Kidney glomerular epithelial cell (primary cell): Measurements from ENCODE around the gene VGLL4.
A peak's percentile ranks its signal among the peaks of the same experiment; 100 is the strongest.
"Not testable (repeated sequence)": the region's sequence is repeated elsewhere in the genome, so short reads cannot be mapped to it uniquely, and the experiment has no call there.

Source experiments
- DNase-seq: peaks from one replicate; lab custom pipeline; 2025; lab: John Stamatoyannopoulos, UW

VGLL4 gene, protein sequence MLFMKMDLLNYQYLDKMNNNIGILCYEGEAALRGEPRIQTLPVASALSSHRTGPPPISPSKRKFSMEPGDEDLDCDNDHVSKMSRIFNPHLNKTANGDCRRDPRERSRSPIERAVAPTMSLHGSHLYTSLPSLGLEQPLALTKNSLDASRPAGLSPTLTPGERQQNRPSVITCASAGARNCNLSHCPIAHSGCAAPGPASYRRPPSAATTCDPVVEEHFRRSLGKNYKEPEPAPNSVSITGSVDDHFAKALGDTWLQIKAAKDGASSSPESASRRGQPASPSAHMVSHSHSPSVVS

DNA sequence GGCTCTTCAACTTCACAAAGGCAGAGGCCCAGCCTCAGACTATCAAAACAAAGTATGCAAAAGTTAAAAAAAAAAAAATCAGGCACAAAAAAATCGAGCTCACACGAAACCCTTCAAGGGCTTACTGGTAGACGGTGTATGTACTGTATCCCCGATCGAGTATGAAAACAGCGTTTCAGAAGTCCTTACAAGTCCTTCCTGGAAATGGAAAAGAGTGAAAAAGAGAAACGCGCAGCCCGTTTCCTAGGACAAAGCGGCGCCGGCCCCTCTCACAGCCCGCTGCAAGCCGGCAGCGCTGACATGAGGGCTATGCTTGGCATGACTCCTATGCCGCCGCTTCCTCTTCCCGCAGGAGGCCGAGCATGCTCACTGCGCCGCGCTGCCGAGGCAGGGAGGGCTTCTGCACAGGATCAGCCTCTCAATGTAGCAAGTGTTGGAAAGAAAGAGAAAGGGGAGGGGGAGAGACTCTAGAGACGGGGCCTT is at the start of gene VGLL4:
Gene VGLL4 (minus strand): TSS at position 311 of the 483 bp plus-strand sequence. CDS start 397 bp downstream, outside the sequence.
- DNase-seq, result peak; percentile 84

DNA sequence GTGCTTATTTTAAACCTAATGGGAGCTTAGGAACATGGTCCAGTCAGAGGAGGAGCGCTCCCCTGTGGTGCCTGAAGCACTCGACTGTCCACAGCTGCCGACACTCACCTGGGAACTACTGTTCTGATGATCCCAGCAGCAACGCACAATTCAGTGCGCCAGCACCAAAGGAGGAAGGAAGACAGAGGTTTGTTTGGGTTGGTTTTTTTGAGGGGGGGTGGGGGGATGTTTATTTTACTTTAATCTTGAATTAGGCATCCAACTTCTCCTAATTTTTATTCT is 48.8 kb upstream of the VGLL4 start:
- no peak for DNase-seq

DNA sequence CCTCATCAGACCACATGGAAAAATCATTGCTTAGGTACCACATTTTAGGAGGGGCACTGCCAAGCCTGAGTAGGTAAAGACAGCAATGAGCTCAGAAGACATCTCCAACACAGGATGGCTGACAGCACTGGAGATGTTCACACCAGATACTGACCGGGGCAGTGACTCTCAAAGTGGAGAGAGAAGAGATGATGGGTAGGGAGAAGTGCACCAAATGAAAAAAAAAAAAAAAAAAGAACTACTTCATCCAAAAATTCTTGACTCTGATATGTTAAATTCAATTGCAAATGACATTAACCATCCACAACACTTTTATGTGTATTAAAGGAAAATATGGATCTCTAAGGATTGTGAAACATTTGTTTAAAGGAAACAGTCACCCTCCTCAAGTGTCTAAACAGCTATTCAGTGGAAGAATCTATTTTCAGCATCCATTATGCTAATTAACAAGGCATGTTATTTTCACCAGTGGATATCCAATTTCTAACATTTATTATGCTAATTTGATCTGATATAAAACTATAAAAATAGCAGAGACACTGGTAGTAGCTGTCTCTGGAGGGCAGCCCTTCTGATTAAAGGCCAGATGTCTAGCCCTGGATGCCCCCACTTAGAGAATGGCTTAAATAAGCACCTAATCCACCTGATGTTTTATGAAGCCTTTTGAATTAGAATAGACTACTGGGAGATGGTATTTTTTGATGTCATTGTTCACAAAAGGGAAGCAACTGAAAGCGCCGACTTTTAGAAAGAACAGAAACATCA is 48.2 kb upstream of the VGLL4 start:
- DNase-seq, result no peak

DNA sequence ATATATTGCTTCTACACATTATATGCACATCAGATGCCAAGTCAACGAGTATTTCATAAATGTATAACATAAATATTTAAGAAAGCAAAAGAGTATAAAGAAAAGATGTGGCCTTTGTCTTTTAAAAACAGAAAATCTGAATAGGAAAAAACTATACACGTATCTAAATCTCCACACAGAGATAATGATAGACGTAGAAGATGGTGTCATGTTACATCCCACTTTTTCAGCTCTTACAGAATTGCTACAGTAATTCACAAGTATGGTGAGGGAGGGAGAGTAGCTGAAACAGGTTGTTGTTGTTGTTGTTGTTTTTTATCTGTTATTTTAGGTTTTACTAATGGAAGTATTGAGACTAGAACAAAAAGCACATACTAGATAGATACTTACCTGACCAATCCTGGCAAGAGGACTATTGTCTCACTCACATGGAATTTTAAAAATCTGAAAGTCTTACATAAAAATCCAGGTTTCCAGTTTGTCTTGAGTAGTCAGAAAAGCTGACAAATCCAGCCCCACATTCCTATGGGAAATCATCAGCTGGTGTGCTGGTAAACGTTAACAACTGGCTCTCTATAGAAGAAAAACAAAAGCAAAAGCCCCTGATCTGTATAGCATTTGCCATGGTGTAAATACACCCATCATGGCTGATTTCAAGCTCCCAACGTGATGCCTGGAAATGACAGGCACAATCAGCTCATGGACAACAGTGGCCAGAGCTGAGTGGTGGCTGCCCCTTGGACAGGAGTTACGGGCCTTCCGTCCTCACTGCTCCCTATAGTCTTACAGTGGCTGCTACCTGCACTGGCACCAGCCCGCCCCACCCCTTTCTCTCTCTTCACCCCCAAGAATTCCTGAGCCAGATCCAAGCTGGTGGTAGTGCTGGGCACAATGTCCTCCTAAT is 47.4 kb upstream of the VGLL4 start:
- peak; percentile 80 for DNase-seq

DNA sequence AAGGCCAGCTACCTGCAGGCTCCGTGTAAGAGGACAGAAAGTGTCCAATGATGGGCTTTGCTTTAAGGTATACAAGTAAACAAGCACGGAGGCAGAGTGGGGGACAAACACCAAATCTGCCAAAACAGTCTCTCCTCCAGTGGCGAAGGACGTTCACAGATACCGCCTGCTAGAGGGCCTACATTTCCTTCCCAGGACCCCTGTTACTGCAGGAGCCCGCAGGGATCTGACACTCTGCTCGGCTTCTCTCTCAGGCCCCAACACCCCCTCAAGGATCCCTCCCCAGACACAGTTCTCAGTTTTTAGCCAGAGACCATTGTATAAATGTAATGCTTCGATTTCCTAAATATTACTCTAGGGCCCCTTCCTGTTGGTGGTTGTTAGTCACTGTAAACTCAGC is 46.0 kb upstream of the VGLL4 start:
- no peak for DNase-seq

DNA sequence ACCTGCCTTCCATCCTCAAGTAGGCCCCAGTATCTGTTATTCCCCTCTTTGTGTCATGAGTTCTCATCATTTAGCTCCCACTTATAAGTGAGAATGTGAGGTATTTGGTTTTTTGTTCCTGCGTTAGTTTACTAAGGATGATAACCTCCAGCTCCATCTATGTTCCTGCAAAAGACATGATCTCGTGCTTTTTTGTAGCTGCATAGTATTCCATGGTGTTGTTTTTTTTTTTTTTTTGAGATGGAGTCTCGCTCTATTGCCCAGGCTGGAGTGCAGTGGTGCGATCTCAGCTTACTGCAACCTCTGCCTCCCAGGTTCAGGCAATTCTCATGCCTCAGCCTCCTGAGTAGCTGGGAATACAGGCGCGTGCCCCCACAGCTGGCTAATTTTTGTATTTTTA is 41.3 kb upstream of the VGLL4 start:
- DNase-seq, result not testable (repeated sequence)

DNA sequence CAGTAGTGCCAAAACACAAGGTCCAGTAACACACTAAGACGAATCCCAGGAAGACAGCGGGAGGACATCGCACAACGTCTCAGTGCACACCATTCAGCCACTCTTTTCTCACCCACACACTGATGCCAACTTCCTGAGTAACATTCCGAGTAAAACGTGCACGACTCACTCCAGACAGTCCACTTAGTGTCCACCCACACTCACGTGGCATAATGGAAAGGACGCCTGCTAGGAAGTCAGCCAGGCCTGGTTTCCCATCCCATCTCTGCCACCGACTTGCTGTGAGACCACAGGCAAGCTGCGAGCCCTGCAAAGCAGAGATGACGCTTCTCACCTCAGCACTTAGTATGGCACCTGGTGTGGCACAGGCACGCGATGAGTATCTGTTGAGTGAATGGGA is 36.8 kb upstream of the VGLL4 start:
- no peak for DNase-seq

DNA sequence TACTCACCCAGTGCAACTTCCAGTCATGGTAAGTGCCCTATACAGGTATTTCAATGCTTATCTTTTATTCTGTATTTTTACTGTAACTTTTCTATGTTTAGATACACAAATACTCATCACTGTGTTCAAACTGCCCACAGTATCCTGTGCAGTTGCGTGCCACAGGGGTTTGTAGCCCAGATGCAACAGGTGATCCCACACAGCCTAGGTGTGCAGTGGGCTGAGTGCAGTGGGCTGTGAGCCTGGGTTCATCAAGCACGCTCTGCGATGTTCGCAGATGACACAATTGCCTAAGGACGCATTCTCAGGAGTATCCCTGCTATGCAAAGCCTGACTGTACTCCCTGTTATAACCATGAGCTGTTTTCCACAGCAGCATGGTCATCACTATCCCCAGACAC is 36.2 kb upstream of the VGLL4 start:
- no peak for DNase-seq

DNA sequence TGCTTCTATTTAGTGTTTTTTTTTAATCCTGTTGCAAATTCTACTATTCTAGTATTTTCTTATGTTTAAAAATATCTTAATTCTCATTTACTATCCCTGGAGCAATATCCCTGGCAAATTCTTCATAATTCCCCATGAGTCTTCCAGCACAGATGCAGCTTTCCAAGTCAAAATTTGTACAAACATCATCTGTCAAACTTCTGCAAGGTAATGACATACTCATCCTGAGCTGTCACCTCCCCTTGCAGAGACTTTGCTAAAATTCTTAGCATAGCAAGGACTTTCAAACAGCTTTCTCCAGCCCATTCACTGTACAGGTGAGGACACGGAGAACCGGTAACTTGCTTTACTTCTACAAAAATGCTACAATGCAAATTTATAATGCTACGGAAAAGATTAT is 28.6 kb upstream of the VGLL4 start:
- DNase-seq, result no peak

DNA sequence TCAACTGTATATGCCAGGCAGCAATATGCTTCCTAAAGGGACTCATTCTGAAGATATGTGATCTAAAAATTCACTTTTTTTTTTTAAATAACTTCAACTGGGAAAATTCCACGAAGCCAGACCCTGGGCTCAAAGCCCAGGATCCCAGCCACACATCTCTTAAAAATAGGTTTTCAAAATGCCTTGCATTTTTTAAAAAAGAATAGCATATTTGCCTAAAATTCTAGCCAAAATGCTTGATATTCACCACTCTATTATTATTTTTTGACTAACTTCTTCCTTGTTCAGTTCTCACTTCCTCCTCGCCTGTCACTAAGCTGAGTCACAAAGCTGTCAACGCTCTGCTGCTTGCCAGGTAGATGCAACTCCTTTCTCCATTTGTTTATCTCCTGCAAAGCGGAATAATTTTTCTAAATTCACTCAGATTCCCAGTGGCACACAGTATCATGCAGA is 28.0 kb upstream of the VGLL4 start:
- DNase-seq, result no peak

DNA sequence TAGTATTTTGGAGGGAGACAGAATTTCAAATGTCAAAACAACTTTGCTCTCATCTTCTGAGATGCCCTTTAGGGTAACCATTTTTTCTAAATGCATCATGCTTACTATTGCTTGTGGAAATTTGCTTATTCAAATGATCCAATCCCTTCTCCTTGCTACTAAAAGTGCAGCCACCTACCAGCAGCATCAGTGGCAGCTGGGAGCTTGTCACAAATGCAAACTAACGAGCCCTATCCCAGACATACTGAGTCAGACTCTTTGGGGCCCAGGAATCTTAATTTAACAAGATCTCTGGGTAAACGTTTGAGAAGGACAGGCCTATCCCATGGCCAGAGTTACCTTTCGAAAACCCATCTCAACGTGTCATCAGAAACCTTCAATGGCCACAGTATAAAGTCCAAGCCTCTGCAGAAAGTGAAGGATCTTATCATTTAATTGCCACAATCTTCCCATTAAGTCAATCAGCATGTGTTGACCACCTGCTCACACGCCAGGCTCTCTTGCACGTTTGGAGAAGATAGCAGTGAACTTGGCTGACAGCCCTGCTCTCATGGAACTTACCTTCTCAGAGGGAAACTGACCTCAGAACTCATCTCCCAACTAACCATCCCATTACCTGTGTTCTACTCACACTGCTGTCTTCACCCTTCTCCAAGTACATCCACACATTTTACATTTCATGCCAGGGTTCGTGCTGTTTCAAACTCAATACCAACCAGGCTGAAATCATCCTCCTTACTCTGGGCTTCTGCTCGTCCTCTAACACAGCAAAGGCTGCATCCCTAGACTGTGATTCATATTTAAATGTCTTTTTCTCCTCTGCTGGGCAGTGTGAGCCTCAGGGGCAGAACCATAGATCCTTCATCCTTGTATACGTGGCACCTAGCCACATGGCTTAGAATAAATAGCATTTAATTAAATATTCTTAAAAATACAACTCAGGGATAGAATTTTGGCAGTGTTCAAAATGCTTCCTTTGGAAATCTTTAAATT is 24.8 kb upstream of the VGLL4 start:
- DNase-seq, result no peak

DNA sequence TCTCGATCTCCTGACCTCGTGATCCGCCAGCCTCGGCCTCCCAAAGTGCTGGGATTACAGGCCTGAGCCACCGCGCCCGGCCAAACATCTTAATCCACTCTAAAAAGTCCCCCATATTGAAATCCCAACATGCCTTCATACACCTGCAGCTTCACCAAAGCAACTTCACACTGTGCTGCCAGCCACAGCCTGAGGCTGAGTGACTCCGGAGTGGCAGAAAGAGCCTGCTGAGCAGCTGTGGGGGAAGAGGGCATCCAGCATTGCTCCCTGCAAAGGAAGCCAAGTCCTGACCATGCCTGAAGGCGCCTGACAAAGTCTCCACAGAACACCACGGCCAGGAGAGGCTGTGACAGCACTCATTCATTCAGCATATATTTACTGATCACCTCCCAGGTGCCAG is 21.6 kb upstream of the VGLL4 start:
- DNase-seq, result no peak

DNA sequence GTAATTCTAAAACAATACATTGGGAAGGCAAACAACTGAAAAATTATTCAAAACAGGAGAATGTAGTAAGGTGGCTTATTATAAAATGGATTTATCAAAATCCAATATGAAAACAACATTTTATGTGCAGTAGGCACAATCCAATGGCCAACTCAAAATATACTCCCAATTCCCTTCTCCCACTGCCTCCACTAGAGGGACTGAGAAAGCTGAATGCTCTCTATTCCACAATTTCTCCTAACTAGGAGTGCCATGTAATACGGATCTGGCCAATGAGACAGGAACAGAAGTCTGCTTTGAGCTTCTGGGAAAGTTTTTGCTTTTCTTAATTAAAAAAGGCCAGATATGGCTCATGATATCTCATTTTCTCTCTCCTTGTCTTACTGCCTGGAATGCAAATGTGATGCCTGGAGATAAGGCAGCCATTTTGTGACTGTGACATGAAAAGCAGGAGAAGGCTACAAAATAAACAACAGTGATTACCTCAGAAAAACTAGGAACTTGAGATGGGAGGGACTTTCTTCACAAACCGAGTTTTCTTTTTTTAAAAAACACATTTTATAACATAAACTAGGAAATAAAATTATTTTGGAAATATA is 18.8 kb upstream of the VGLL4 start:
- no peak for DNase-seq

DNA sequence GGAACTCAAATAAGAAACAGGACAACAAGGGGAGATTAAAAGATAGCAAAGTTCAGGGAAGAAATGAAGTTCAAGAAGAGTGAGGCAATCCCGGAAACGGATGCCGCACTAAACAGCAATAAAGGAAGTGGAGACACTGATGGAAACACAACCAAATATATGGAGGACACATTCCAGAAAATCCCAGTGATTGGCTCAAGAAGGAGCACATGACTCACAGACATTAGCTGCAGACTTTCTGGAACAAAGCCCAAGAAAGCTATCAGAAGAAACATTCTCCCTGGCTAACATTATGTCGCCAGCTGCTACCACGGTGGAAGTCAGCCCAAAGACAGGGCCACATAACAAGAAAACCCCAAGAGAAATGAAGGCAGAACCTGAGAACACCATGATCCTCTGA is 18.1 kb upstream of the VGLL4 start:
- no peak for DNase-seq

DNA sequence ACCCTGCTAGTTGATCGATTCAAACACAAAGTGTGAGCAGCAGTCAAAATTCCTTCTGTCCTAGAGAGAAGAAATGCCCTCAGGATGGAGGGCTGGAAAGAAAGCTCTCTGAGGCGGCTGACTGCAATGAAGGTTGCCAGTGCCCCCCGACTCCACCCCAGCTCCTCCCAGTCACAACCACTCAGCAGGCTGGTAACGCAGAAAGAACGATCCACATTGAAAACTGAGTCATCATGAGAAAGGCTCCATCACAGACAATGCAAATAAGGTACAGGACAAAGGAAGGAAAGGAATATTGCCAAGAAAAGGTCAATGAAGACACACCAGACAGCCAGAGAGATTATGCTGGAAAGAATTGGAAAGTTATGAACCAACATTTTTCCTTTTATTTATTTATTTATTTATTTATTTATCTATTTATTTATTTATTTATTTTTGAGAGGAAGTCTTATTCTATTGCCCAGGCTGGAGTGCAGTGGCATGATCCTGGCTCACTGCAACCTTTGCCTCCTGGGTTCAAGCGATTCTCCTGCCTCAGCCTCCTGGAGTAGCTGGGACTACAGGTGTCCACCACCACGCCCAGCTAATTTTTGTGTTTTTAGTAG is 17.4 kb upstream of the VGLL4 start:
- no peak for DNase-seq

DNA sequence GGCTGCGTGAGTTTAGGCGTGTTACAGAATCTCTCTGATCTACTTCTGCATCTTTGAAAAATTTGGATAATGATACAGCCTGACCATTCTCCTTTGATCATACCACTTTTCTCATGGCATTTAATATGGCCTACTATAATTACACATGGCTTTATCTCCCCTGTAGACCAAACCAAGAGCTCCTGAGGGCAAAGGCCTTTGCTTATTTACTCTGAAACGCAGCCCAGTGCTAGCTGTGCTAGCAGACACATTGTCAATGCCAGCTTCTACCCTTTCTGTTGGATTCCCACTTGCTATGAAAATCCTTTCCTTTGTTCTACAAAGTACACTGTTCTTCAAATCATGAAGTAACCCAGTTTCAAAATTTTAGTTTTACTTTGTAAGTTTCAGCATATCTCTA is 16.5 kb upstream of the VGLL4 start:
- no peak for DNase-seq

DNA sequence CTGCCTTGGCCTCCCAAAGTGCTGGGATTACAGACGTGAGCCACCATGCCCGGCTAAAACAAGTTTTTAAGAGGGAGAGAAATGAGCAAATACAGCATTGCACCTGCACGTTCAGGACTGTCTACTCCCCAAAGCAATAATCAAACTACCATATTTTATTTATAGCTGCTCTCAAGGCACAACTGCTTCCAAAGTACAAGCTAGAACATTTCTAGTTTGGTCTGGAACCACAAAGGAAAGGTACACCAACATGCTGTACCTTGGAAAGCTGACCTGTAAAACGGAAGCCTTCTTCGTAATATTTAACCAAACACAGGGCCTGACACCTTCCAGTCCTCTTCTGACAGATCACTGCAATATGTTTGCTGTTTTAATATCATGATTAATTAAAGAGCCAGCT is 14.5 kb upstream of the VGLL4 start:
- DNase-seq, result no peak

DNA sequence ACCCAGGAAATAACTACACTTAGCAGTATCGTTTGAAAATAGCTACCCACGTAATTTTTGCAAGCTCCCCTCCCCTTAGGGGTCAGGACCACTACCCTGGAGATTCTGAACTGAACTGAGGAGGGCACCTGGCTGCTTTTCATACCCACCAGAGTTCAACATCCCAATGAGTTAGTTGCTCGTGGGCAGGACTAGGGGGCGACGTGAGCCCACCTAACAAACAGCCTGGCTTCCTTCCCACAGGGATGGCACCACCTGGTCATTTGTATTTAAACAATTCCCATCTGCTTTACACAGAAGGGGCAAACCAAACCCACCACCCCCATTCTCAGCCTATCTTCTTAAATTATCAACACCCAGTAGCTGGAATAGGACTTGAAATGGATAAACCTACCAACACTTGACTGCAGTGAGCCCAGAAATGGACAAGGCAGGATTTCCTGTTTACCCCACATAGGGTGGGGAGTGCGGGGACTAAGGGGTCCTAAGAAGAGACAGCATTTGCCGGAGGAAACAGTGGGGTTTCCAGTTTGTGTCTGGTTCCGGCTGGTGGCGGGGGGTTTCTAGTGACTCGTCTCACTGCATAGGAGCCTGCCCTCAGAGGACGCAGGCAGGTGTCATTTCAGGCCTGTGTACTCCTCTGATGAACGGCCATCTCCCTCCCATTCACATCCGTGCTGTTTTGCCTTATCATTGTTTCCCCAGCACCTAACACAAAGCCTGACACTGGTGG is 11.6 kb upstream of the VGLL4 start:
- DNase-seq, result no peak

DNA sequence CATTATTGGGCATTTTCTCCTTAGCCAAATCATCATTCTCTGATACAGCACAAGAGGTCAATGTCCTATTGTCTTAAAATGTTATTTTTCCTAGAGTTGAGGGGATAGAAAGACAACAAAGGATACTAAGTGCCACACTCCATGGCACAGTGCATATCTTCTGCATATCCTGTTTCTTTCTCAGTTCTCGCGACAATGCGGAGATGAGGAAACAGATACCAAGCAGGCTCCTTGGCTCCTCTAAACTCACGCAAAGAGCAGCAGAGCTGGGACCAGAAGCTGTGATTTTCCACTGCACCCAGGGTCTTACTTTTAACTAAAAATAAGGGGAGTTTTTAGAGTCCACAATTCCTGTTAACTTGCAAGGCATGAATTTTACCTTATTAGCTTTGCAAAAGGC is 10.5 kb upstream of the VGLL4 start:
- DNase-seq, result no peak
